ENCODE results near the gene TUBB1.
"Not testable (repeated sequence)": the region's sequence is repeated elsewhere in the genome, so short reads cannot be mapped to it uniquely, and the experiment has no call there.

TUBB1 gene

GRCh38 chr20:59007665-59008511, 11.3 kb upstream of the TUBB1 start:
- no peaks in the 10 kb centered on the region for H3K9me3 ChIP-seq (ENCODE audit: control insufficient read depth, low read length)
- H3K4me1 ChIP-seq: peaks cover 17% of the 10 kb centered on the region
- no peak for TF ChIP-seq CTCF (IDR thresholded peaks at IDR 0.05)
- H3K27ac ChIP-seq: peak overlapping the region; percentile 52
- H3K4me2 ChIP-seq (ENCODE audit: low read length): peak overlapping the region; percentile 99
- H2AFZ ChIP-seq: peak overlapping the region; percentile 92
- no peaks in the 10 kb centered on the region for H3K27me3 ChIP-seq (ENCODE audit: control insufficient read depth, insufficient read depth, low read length)
- H3K36me3 ChIP-seq (ENCODE audit: control insufficient read depth, insufficient read depth, low read length): no peaks in the 10 kb centered on the region
- H3K4me3 ChIP-seq (ENCODE audit: low read depth, low read length): peak overlapping the region; percentile 88
- no peak overlapping the region for H3K9ac ChIP-seq
- H3K79me2 ChIP-seq: peaks cover 12% of the 10 kb centered on the region

DNA sequence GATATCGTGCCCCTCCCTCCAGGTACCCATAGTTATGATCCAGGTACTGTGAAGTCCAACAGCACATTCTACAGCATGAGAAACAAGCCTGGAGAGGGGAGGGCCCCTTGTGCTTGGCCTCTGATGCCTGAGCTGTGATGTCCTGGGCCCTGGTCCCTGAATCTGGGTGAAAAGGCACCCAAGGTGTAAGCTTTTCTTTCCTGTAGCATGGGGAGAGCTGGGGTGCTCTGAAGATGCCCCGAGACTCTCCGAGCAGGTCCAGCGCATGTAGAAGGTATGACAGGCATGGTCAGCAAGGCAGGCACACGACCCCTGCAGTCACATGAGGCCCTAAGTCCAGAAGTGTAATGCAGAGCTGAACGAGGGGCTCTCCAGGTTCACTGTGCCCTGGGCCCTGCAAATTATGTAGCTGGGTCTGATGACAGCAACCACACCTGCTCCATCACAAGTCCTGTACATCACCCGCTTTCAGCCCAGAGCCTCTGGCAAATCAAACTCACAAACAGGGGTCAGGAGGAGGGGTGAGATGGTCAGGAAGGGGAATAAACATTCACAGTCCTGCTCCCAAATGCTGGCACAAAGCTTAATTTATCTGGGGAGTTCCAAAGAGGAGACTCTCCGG, 10.4 kb upstream of the TUBB1 start:
- Histone ChIP-seq H3K36me3 (ENCODE audit: control insufficient read depth, insufficient read depth, low read length) (no peaks in the 10 kb centered on the region), H3K27me3 (ENCODE audit: control insufficient read depth, insufficient read depth, low read length) (no peaks in the 10 kb centered on the region), H3K4me2 (ENCODE audit: low read length) (no peak overlapping the region), H3K79me2 (peaks cover 12% of the 10 kb centered on the region), H3K9me3 (ENCODE audit: control insufficient read depth, low read length) (no peaks in the 10 kb centered on the region), H2AFZ (no peak overlapping the region), H3K27ac (no peak overlapping the region), H3K9ac (no peak overlapping the region), H3K4me1 (peaks cover 19% of the 10 kb centered on the region), H3K4me3 (ENCODE audit: low read depth, low read length) (no peak overlapping the region)
- no peak for TF ChIP-seq CTCF (IDR thresholded peaks at IDR 0.05)

- no peak overlapping the region for H3K4me2 ChIP-seq (ENCODE audit: low read length)
- no peaks in the 10 kb centered on the region for H3K27me3 ChIP-seq (ENCODE audit: control insufficient read depth, insufficient read depth, low read length)
- H3K4me1 ChIP-seq: peaks cover 15% of the 10 kb centered on the region
- no peaks in the 10 kb centered on the region for H3K9me3 ChIP-seq (ENCODE audit: control insufficient read depth, low read length)
- no peaks in the 10 kb centered on the region for H3K36me3 ChIP-seq (ENCODE audit: control insufficient read depth, insufficient read depth, low read length)
- H3K4me3 ChIP-seq (ENCODE audit: low read depth, low read length): no peak overlapping the region
- no peak for TF ChIP-seq CTCF (IDR thresholded peaks at IDR 0.05)
- peaks cover 7% of the 10 kb centered on the region for H3K79me2 ChIP-seq
- no peak overlapping the region for H3K9ac ChIP-seq
- no peak overlapping the region for H2AFZ ChIP-seq
- H3K27ac ChIP-seq: peak overlapping the region; percentile 42
Measured at GRCh38 chr20:59010321-59010994, 8.8 kb upstream of the TUBB1 start.

DNA sequence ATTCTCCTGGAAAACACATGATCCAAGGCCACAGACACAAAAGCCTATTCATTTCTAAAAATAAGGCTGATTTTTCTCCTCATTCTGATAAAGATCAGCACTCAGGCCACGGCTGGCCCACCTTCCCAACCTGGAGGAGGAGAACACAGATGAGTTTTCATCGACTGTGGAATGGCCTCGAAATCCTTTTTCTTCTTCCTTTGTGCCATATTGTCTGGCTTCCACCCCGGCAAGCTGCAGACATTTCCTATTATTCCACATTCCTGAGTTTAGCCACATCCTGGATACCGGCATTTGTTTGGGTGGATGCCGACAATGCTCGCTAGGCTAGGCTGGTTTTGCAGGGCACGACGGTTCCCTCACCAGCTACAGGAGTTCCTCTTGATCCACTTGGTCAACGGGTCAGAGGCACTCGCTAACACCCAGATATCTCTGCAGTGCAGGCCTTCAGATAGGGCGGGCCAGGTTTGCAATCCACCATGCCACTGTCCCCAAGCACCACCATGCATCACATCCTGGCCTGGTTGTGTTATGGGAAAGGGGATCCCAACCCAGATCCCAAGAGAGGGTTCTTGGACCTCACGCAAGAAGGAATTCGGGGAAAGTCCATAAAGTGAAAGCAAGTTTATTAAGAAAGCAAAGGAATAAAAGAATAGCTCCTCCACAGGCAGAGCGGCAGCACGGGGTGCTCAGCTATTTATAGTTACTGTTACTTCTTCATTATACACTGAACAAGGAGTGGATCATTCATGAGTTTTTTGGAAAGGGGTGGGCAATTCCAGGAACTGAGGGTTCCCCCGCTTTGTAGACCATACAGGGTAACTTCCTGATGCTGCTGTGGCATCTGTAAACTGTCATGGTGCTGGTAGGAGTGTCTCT, 8.0 kb upstream of the TUBB1 start:
- no peaks in the 10 kb centered on the region for H3K9me3 ChIP-seq (ENCODE audit: control insufficient read depth, low read length)
- no peak for TF ChIP-seq CTCF (IDR thresholded peaks at IDR 0.05)

GRCh38 chr20:59011874-59012157, 7.4 kb upstream of the TUBB1 start:
- not testable (repeated sequence) for H3K9ac ChIP-seq; H3K79me2 ChIP-seq; H3K36me3 ChIP-seq (ENCODE audit: control insufficient read depth, insufficient read depth, low read length); H3K4me3 ChIP-seq (ENCODE audit: low read depth, low read length); H2AFZ ChIP-seq; H3K4me2 ChIP-seq (ENCODE audit: low read length); H3K27me3 ChIP-seq (ENCODE audit: control insufficient read depth, insufficient read depth, low read length); H3K9me3 ChIP-seq (ENCODE audit: control insufficient read depth, low read length); H3K4me1 ChIP-seq
- peak overlapping the region; percentile 42 for H3K27ac ChIP-seq

More for the DNA sequence above, 8.0 kb upstream of the TUBB1 start:
- Histone ChIP-seq H3K27ac (peak overlapping the region; percentile 42), H3K4me2 (ENCODE audit: low read length) (no peak overlapping the region), H3K79me2 (no peaks in the 10 kb centered on the region), H2AFZ (no peak overlapping the region), H3K4me3 (ENCODE audit: low read depth, low read length) (no peak overlapping the region), H3K9ac (no peak overlapping the region), H3K27me3 (ENCODE audit: control insufficient read depth, insufficient read depth, low read length) (no peaks in the 10 kb centered on the region), H3K36me3 (ENCODE audit: control insufficient read depth, insufficient read depth, low read length) (no peaks in the 10 kb centered on the region), H3K4me1 (peaks cover 8% of the 10 kb centered on the region)
